Measurements from ENCODE around the gene COA3.

DNA sequence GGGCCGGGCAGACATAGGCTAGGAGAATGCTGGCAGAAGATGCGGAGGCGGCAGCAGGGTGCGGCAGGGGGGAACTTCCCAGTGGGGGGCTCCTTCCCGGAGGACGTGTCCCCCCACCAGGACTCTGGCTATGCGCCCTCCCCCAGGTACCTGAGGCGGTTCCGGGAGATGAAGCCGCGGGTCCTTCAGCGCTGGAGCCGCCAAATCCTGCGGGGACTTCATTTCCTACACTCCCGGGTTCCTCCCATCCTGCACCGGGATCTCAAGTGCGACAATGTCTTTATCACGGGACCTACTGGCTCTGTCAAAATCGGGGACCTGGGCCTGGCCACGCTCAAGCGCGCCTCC is 14.7 kb downstream of the COA3 start:
- TF ChIP-seq POLR2A (IDR thresholded peaks at IDR 0.05; ENCODE audit: low read depth, low read length) (no peak), POLR2AphosphoS5 (IDR thresholded peaks at IDR 0.05; ENCODE audit: low read depth, low read length) (no peak), TAF1 (IDR thresholded peaks at IDR 0.05; ENCODE audit: borderline replicate concordance, low read depth, low read length) (no peak)

All from GM12892 (cell line).